NCI-H2081 (cell line): ENCODE measurements around the gene SHFL.

ENCODE experiments used
- DNase-seq, 2 experiments: peaks; one replicate each; lab custom pipeline; 2025; lab: John Stamatoyannopoulos, UW

The SHFL gene

GRCh38 chr19:10134040-10134439 is 47.9 kb downstream of the SHFL start:
- no peak for DNase-seq

- no peak for DNase-seq
Observed at GRCh38 chr19:10135551-10136334, 49.6 kb downstream of the SHFL start.

- DNase-seq: no peak
Observed at GRCh38 chr19:10136936-10137335, 50.8 kb downstream of the SHFL start.

- no peak for DNase-seq
Observed at GRCh38 chr19:10137751-10138682, 51.9 kb downstream of the SHFL start.

GRCh38 chr19:10138879-10139795 is 53.0 kb downstream of the SHFL start:
- DNase-seq: no peak

- no peak for DNase-seq
Observed at GRCh38 chr19:10139952-10140351, 53.8 kb downstream of the SHFL start.

- no peak for DNase-seq
Observed at GRCh38 chr19:10141479-10141878, 55.4 kb downstream of the SHFL start.

- no peak for DNase-seq
Observed at GRCh38 chr19:10141973-10142372, 55.9 kb downstream of the SHFL start.
